SK-N-SH (cell line): ENCODE results near the gene COX5A. TPM values are rescaled to one million over a fixed set of nuclear protein-coding genes. Genes with fewer than 3 reads are reported as not detected.

ENCODE experiments used
- CTCF ChIA-PET: fragments of 300-600, 350-600 bp; formaldehyde crosslinking; extraction: SDS; loops from one replicate; lab custom pipeline; 2021; lab: Yijun Ruan, JAX
- POLR2A ChIA-PET: fragments of 350-600 bp; sonication (Branson Sonifier 250); formaldehyde crosslinking; extraction: SDS; loops from one replicate; lab custom pipeline; 2020; ENCODE audit warnings: antibody characterized with exemption, inconsistent platforms; lab: Yijun Ruan, JAX
- DNase-seq: peaks from one replicate; pipeline ENCODE4 v3.0.0; 2012
- H2AFZ ChIP-seq: fragments of 200-600 bp; sonication (generic); 2 replicates; pipeline ENCODE4 v1.8.1; 2016; ENCODE audit warnings: antibody characterized with exemption, mild to moderate bottlenecking, low read depth
- H3F3A ChIP-seq: fragments of 200-600 bp; sonication (generic); replicated peaks from 2 replicates; pipeline ENCODE3; 2016; ENCODE audit warnings: antibody characterized with exemption, mild to moderate bottlenecking; ENCODE audit not compliant: insufficient read depth
- H3K27ac ChIP-seq, 2 experiments: fragments of 200-500 bp in 1 of 2; fragments of 200-600 bp in 1 of 2; sonication (Bioruptor generic) in 1 of 2; sonication (generic), shearing (Covaris generic) in 1 of 2; 2 replicates each; pipeline versions ENCODE4 v1.5.1 to v1.6.1; 2014 to 2016; ENCODE audit warnings: low read depth in 2 of 2, inconsistent platforms in 1 of 2, low read length in 1 of 2, mild to moderate bottlenecking in 1 of 2, mixed read lengths in 1 of 2
- H3K27me3 ChIP-seq: fragments of 200-600 bp; sonication (generic), shearing (Covaris generic); 2 replicates; pipeline ENCODE4 v1.6.1; 2016; ENCODE audit warnings: mixed run types; ENCODE audit not compliant: insufficient read depth
- H3K36me3 ChIP-seq, 2 experiments: fragments of 200-500 bp in 1 of 2; fragments of 200-600 bp in 1 of 2; sonication (Bioruptor generic) in 1 of 2; sonication (generic) in 1 of 2; replicated peaks in 1 of 2; 2 replicates each; pipeline versions ENCODE3 to v1.5.1; 2014 to 2016; ENCODE audit warnings: low read length in 1 of 2, mild to moderate bottlenecking in 1 of 2; ENCODE audit not compliant: insufficient read depth in 2 of 2, control insufficient read depth in 1 of 2
- H3K4me1 ChIP-seq, 2 experiments: fragments of 200-500 bp in 1 of 2; fragments of 200-600 bp in 1 of 2; sonication (Bioruptor generic) in 1 of 2; sonication (generic), shearing (Covaris generic) in 1 of 2; 2 replicates each; pipeline versions ENCODE4 v1.5.1 to v1.6.1; 2014 to 2016; ENCODE audit warnings: low read depth in 1 of 2, low read length in 1 of 2, mixed run types in 1 of 2; ENCODE audit not compliant: insufficient read depth in 2 of 2, control insufficient read depth in 1 of 2
- H3K4me2 ChIP-seq: fragments of 200-600 bp; sonication (generic), shearing (Covaris generic); 2 replicates; pipeline ENCODE4 v1.6.1; 2017; ENCODE audit warnings: mixed run types
- H3K4me3 ChIP-seq, 2 experiments: fragments of 200-500 bp in 1 of 2; fragments of 200-600 bp in 1 of 2; sonication (Bioruptor generic) in 1 of 2; sonication (generic), shearing (Covaris generic) in 1 of 2; 2 replicates each; pipeline versions ENCODE4 v1.5.1 to v1.8.1; 2014 to 2016; ENCODE audit warnings: low read depth in 2 of 2, inconsistent platforms in 1 of 2, low read length in 1 of 2, mild to moderate bottlenecking in 1 of 2, mixed read lengths in 1 of 2, moderate library complexity in 1 of 2
- H3K79me2 ChIP-seq: fragments of 200-600 bp; sonication (generic); 2 replicates; pipeline ENCODE4 v1.8.1; 2017; ENCODE audit warnings: mild to moderate bottlenecking; ENCODE audit not compliant: insufficient read depth
- H3K9ac ChIP-seq: fragments of 200-600 bp; sonication (generic); 2 replicates; pipeline ENCODE4 v1.6.1; 2017; ENCODE audit warnings: mixed run types
- H3K9me2 ChIP-seq: fragments of 200-600 bp; sonication (generic); 2 replicates; pipeline ENCODE4 v1.6.1; 2017; ENCODE audit warnings: mixed run types
- H3K9me3 ChIP-seq: fragments of 200-600 bp; sonication (generic); 2 replicates; pipeline ENCODE4 v1.6.1; 2017; ENCODE audit warnings: mixed run types, mild to moderate bottlenecking, moderate library complexity
- H4K20me1 ChIP-seq: fragments of 200-600 bp; sonication (generic); 2 replicates; pipeline ENCODE4 v1.6.1; 2017; ENCODE audit warnings: mild to moderate bottlenecking, mixed run types; ENCODE audit not compliant: insufficient read depth
- ELF1 ChIP-seq: IDR thresholded peaks from 2 replicates; pipeline ENCODE4 v1.4.0; 2012
- EP300 ChIP-seq, 2 experiments: IDR thresholded peaks; 2 replicates each; pipeline versions ENCODE4 v1.4.0 to v1.6.1; 2012; ENCODE audit warnings: borderline replicate concordance in 1 of 2, low read depth in 1 of 2, low read length in 1 of 2
- EZH2phosphoT487 ChIP-seq: fragments of 200-600 bp; sonication (generic); IDR thresholded peaks from 2 replicates; pipeline ENCODE4 v1.6.1; 2017; ENCODE audit warnings: low read depth, mixed run types, mild to moderate bottlenecking, antibody characterized with exemption, moderate library complexity, borderline replicate concordance
- FOXJ3 ChIP-seq: sonication (generic); formaldehyde crosslinking; IDR thresholded peaks from 2 replicates; pipeline ENCODE4 v1.5.1; 2020; ENCODE audit warnings: mild to moderate bottlenecking, missing genetic modification reagents
- GABPA ChIP-seq: IDR thresholded peaks from 2 replicates; pipeline ENCODE4 v1.4.0; 2012; ENCODE audit warnings: low read depth, mild to moderate bottlenecking
- IRF3 ChIP-seq: fragments of 150-350 bp; IDR thresholded peaks from 2 replicates; pipeline ENCODE4 v1.6.1; 2016; ENCODE audit warnings: mild to moderate bottlenecking, low read depth, low read length
- JUND ChIP-seq: IDR thresholded peaks from 2 replicates; pipeline ENCODE4 v1.4.0; 2012
- NRF1 ChIP-seq: IDR thresholded peaks from 2 replicates; pipeline ENCODE4 v1.6.1; 2012; ENCODE audit warnings: low read depth, mild to moderate bottlenecking, low read length
- RAD21 ChIP-seq: IDR thresholded peaks from 2 replicates; pipeline ENCODE4 v1.6.1; 2012; ENCODE audit warnings: mild to moderate bottlenecking, low read length
- RCOR1 ChIP-seq: fragments of 150-350 bp; IDR thresholded peaks from 2 replicates; pipeline ENCODE4 v1.6.1; 2017; ENCODE audit warnings: antibody characterized with exemption, low read length
- REST ChIP-seq: IDR thresholded peaks from 2 replicates; pipeline ENCODE4 v1.6.1; 2012; ENCODE audit warnings: mild to moderate bottlenecking, low read depth, low read length, moderate library complexity
- SMC3 ChIP-seq: IDR thresholded peaks from 2 replicates; pipeline ENCODE4 v1.6.1; 2012; ENCODE audit warnings: low read depth, low read length, improper control_type of control experiment
- WGBS: methylation state at CpG from one replicate; pipeline ENCODE4 v1.1.6; 2017; ENCODE audit warnings: low lambda C conversion rate; 5-methylcytosine and 5-hydroxymethylcytosine counted together
- polyA plus RNA-seq, 3 experiments: library from polyadenylated mRNA; depleted of rRNA; stranded (reverse); fragments of >200 nt; gene quantifications; 2 replicates each; pipeline ENCODE4 v1.2.3, GENCODE V29; 2012
- TF ChIP-seq, protein P1 (sequence below): fragments of 200-600 bp; sonication (generic); IDR thresholded peaks from 2 replicates; pipeline ENCODE4 v1.6.1; 2017; ENCODE audit warnings: antibody characterized with exemption, mild to moderate bottlenecking, moderate library complexity

The COX5A gene
- polyA plus RNA-seq, 1 of the 3 experiments (the other 2 are of a cell fraction): 158 TPM

- Histone ChIP-seq H3K9me2 (no peaks in the 10 kb centered on the region), H3K9ac (no peak overlapping the region), H3K4me1 (no peaks in the 10 kb centered on the region), H4K20me1 (peaks cover 4% of the 10 kb centered on the region; the same call in 1 of the 2 replicates), H2AFZ (no peak overlapping the region), H3K9me3 (no peaks in the 10 kb centered on the region), H3K4me2 (no peak overlapping the region), H3K27ac (no peak overlapping the region), H3F3A (peaks cover 6% of the 10 kb centered on the region), H3K27me3 (no peaks in the 10 kb centered on the region), H3K36me3 (peaks cover 23 to 46% of the 10 kb centered on the region in 2 experiments), H3K79me2 (peaks cover 69% of the 10 kb centered on the region), H3K4me3 (no peak overlapping the region)
- ChIA-PET POLR2A (no interaction called here), CTCF (interaction anchor here (1.4 kb wide), 1 partner anchor 22 kb away, joined by 5 read pairs; no protein-coding TSS in a partner anchor)
- no peak for DNase-seq
- 95% methylated on average over 5 of the region's 5 CpGs for WGBS
- TF ChIP-seq NRF1 (no peak), EP300 (IDR thresholded peaks at IDR 0.05; ENCODE audit: borderline replicate concordance in 1 of 2, low read depth in 1 of 2, low read length in 1 of 2) (no peak), JUND (no peak), FOXJ3 (CRISPR knock-in tag) (no peak)
These were observed 9.1 kb downstream of the COX5A start for GRCh38 chr15:74928771-74929198.

GRCh38 chr15:74924525-74924924, 13.3 kb downstream of the COX5A start:
- Histone ChIP-seq H3K27me3 (no peaks in the 10 kb centered on the region), H4K20me1 (0 out of 2 replicates have a peak, but pooled peaks cover 4% of the 10 kb centered on the region), H3K4me3 (no peak overlapping the region), H3K4me2 (no peak overlapping the region), H3K9ac (no peak overlapping the region), H3K9me2 (no peaks in the 10 kb centered on the region), H3K27ac (no peak overlapping the region), H3K79me2 (peaks cover 29% of the 10 kb centered on the region), H3K36me3 (peaks cover 42 to 68% of the 10 kb centered on the region in 2 experiments), H3K4me1 (no peaks in the 10 kb centered on the region), H3K9me3 (no peaks in the 10 kb centered on the region), H3F3A (peaks cover 6% of the 10 kb centered on the region), H2AFZ (no peak overlapping the region)
- no peak for DNase-seq
- 95% methylated on average over 3 of the region's 3 CpGs for WGBS
- CTCF ChIA-PET: interaction anchor here (1.0 to 2.1 kb wide), 2 partner anchors 10 to 23 kb away, joined by 3 to 5 read pairs; no protein-coding TSS in a partner anchor
- POLR2A ChIA-PET: no interaction called here
- TF ChIP-seq EP300 (IDR thresholded peaks at IDR 0.05; ENCODE audit: borderline replicate concordance in 1 of 2, low read depth in 1 of 2, low read length in 1 of 2): no peak
- no peak for TF ChIP-seq ELF1
- TF ChIP-seq RAD21: no peak
- TF ChIP-seq REST: no peak
- TF ChIP-seq RCOR1: no peak
- TF ChIP-seq GABPA: no peak
- no peak for TF ChIP-seq SMC3
- TF ChIP-seq EZH2phosphoT487: no peak
- no peak for TF ChIP-seq NRF1
- TF ChIP-seq IRF3: no peak
- TF ChIP-seq, protein P1, sequence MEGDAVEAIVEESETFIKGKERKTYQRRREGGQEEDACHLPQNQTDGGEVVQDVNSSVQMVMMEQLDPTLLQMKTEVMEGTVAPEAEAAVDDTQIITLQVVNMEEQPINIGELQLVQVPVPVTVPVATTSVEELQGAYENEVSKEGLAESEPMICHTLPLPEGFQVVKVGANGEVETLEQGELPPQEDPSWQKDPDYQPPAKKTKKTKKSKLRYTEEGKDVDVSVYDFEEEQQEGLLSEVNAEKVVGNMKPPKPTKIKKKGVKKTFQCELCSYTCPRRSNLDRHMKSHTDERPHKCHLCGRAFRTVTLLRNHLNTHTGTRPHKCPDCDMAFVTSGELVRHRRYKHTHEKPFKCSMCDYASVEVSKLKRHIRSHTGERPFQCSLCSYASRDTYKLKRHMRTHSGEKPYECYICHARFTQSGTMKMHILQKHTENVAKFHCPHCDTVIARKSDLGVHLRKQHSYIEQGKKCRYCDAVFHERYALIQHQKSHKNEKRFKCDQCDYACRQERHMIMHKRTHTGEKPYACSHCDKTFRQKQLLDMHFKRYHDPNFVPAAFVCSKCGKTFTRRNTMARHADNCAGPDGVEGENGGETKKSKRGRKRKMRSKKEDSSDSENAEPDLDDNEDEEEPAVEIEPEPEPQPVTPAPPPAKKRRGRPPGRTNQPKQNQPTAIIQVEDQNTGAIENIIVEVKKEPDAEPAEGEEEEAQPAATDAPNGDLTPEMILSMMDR: no peak
